Tibial nerve (tissue), 4 donors: ENCODE measurements around the gene S100A13. TPM values are rescaled to one million over a fixed set of nuclear protein-coding genes. Genes with fewer than 3 reads are reported as not detected.
"Not testable (repeated sequence)": the region's sequence is repeated elsewhere in the genome, so short reads cannot be mapped to it uniquely, and the experiment has no call there.

Experiments
- DNase-seq, 2 donors: peaks; one replicate each; pipeline ENCODE4 v3.0.0-alpha.2; 2019; ENCODE audit warnings: low spot score in 2 of 2
- H3K27ac ChIP-seq, 4 donors: fragments of 200-600 bp; sonication (generic) in 3 of 4; one replicate each; pipeline ENCODE4 v1.5.1; 2017 to 2019; ENCODE audit warnings: mild to moderate bottlenecking in 1 of 4
- H3K27me3 ChIP-seq, 2 donors: fragments of 200-600 bp; sonication (generic) in 1 of 2; one replicate each; pipeline versions ENCODE4 v1.5.1 to v1.6.0; 2017 to 2019
- H3K36me3 ChIP-seq, 3 donors: fragments of 200-600 bp; sonication (generic); one replicate each; pipeline ENCODE4 v1.5.1; 2018 to 2019
- H3K4me1 ChIP-seq, 4 donors: fragments of 200-600 bp; sonication (generic) in 3 of 4; one replicate each; pipeline ENCODE4 v1.5.1; 2017 to 2019
- H3K4me3 ChIP-seq, 4 donors: fragments of 200-600 bp; sonication (generic) in 3 of 4; one replicate each; pipeline ENCODE4 v1.5.1; 2017 to 2019; ENCODE audit warnings: mild to moderate bottlenecking in 1 of 4, moderate library complexity in 1 of 4
- H3K9me3 ChIP-seq, 4 donors: fragments of 200-600 bp; sonication (generic) in 3 of 4; one replicate each; pipeline ENCODE4 v1.5.1; 2017 to 2019
- EP300 ChIP-seq, 2 donors: sonication (generic); formaldehyde crosslinking; IDR thresholded peaks; one replicate each; pipeline ENCODE4 v1.6.1; 2017; ENCODE audit warnings: antibody characterized with exemption in 2 of 2, mild to moderate bottlenecking in 1 of 2
- POLR2A ChIP-seq, 2 donors: fragments of 450-650 bp; IDR thresholded peaks; one replicate each; pipeline ENCODE4 v1.6.1; 2017; ENCODE audit warnings: antibody characterized with exemption in 2 of 2, mild to moderate bottlenecking in 2 of 2, moderate library complexity in 2 of 2
- WGBS, 2 donors: methylation state at CpG; one replicate each; pipeline ENCODE4 v1.1.5; 2018; 5-methylcytosine and 5-hydroxymethylcytosine counted together
- total RNA-seq, 4 donors: library from RNA; depleted of rRNA; stranded (reverse); fragments of >200 nt; gene quantifications; one replicate each; pipeline ENCODE4 v1.1.0, GENCODE V29; 2016
- TF ChIP-seq, protein P1 (sequence below), 5 experiments: fragments of 200-600 bp in 3 of 5; fragments of 450-650 bp in 2 of 5; sonication (generic) in 3 of 5; IDR thresholded peaks; one replicate each; pipeline ENCODE4 v1.5.1; 2016 to 2019; ENCODE audit warnings: antibody characterized with exemption in 5 of 5, mild to moderate bottlenecking in 3 of 5, moderate library complexity in 2 of 5

Gene S100A13
- total RNA-seq, 4 donors from 2014 or later, result 74.4 to 151 (median 121) TPM

GRCh38 chr1:153670257-153670858 lies 43.1 kb upstream of the S100A13 start:
- H3K27me3 ChIP-seq, result no peaks in the 10 kb centered on the region
- no peak for DNase-seq
- peak overlapping the region; percentile 46 to 92 (median 79) for H3K4me3 ChIP-seq
- TF ChIP-seq EP300 (IDR thresholded peaks at IDR 0.05), result no peak
- TF ChIP-seq, protein P1, sequence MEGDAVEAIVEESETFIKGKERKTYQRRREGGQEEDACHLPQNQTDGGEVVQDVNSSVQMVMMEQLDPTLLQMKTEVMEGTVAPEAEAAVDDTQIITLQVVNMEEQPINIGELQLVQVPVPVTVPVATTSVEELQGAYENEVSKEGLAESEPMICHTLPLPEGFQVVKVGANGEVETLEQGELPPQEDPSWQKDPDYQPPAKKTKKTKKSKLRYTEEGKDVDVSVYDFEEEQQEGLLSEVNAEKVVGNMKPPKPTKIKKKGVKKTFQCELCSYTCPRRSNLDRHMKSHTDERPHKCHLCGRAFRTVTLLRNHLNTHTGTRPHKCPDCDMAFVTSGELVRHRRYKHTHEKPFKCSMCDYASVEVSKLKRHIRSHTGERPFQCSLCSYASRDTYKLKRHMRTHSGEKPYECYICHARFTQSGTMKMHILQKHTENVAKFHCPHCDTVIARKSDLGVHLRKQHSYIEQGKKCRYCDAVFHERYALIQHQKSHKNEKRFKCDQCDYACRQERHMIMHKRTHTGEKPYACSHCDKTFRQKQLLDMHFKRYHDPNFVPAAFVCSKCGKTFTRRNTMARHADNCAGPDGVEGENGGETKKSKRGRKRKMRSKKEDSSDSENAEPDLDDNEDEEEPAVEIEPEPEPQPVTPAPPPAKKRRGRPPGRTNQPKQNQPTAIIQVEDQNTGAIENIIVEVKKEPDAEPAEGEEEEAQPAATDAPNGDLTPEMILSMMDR (IDR thresholded peaks at IDR 0.05), result no peak
- no peak for TF ChIP-seq POLR2A (IDR thresholded peaks at IDR 0.05)
- peaks cover 2 to 40% (median 24%) of the 10 kb centered on the region in 3 donors for H3K36me3 ChIP-seq
- H3K4me1 ChIP-seq, result peaks cover 0 to 25% (median 9%) of the 10 kb centered on the region in 4 donors
- no peaks in the 10 kb centered on the region for H3K9me3 ChIP-seq
- 1 to 2% methylated on average over 22 of the region's 22 CpGs for whole genome bisulfite sequencing, 2 donors
- peak overlapping the region; percentile 73 to 92 (median 86) for H3K27ac ChIP-seq

GRCh38 chr1:153669606-153670005 lies 42.3 kb upstream of the S100A13 start:
- peaks cover 2 to 48% (median 32%) of the 10 kb centered on the region in 3 donors for H3K36me3 ChIP-seq
- 78 to 79% methylated on average over 6 of the region's 6 CpGs for WGBS, 2 donors
- no peaks in the 10 kb centered on the region for H3K27me3 ChIP-seq
- no peak for DNase-seq
- TF ChIP-seq, protein P1 (IDR thresholded peaks at IDR 0.05), result no peak
- TF ChIP-seq EP300 (IDR thresholded peaks at IDR 0.05), result no peak
- TF ChIP-seq POLR2A (IDR thresholded peaks at IDR 0.05), result no peak
- no peaks in the 10 kb centered on the region for H3K9me3 ChIP-seq
- H3K4me3 ChIP-seq, result peak overlapping the region in 3 of 4 donors; percentile 46 to 92 (median 78)
- H3K4me1 ChIP-seq, result peaks cover 0 to 25% (median 9%) of the 10 kb centered on the region in 4 donors
- H3K27ac ChIP-seq, result peak overlapping the region in 2 of 4 donors; percentile 87 to 92

DNA sequence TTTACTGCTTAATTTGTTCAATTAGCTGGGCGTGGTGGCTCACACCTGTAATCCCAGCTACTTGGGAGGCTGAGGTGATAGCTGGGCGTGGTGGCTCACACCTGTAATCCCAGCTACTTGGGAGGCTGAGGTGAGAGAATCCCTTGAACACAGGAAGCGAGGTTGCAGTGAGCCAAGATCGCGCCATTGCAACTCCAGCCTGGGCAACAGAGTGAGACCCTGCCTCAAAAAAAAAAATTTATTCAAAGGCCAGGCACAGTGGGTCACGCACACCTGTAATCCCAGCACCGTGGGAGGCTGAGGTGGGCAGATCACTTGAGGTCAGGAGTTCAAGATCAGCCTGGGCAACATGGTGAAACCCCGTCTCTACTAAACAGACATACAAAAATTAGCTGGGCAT lies 41.4 kb upstream of the S100A13 start:
- H3K4me3 ChIP-seq, H3K27me3 ChIP-seq, H3K27ac ChIP-seq, DNase-seq, H3K9me3 ChIP-seq: not testable (repeated sequence)
- Histone ChIP-seq H3K4me1 (peaks cover 0 to 25% (median 9%) of the 10 kb centered on the region in 4 donors), H3K36me3 (peaks cover 2 to 57% (median 37%) of the 10 kb centered on the region in 3 donors)
- 93 to 94% methylated on average over 8 of the region's 8 CpGs for WGBS, 2 donors

- H3K27ac ChIP-seq, result no peak overlapping the region
- H3K4me1 ChIP-seq, result peaks cover 0 to 25% (median 9%) of the 10 kb centered on the region in 4 donors
- TF ChIP-seq POLR2A (IDR thresholded peaks at IDR 0.05) (no peak), EP300 (IDR thresholded peaks at IDR 0.05) (no peak)
- TF ChIP-seq, protein P1 (IDR thresholded peaks at IDR 0.05), result no peak
- no peak for DNase-seq
- H3K36me3 ChIP-seq, result peaks cover 2 to 69% (median 37%) of the 10 kb centered on the region in 3 donors
- no peak overlapping the region for H3K4me3 ChIP-seq
- WGBS, 2 donors, result 83 to 91% methylated on average over 4 of the region's 4 CpGs
- no peaks in the 10 kb centered on the region for H3K9me3 ChIP-seq
- no peaks in the 10 kb centered on the region for H3K27me3 ChIP-seq
These were observed 40.1 kb upstream of the S100A13 start for GRCh38 chr1:153667439-153667838.

GRCh38 chr1:153663211-153663610 lies 35.9 kb upstream of the S100A13 start:
- no peak overlapping the region for H3K27ac ChIP-seq
- no peak overlapping the region for H3K4me3 ChIP-seq
- WGBS, 2 donors, result 87% methylated on average over 5 of the region's 5 CpGs
- H3K9me3 ChIP-seq, result no peaks in the 10 kb centered on the region
- H3K27me3 ChIP-seq, result no peaks in the 10 kb centered on the region
- no peak for TF ChIP-seq POLR2A (IDR thresholded peaks at IDR 0.05)
- TF ChIP-seq EP300 (IDR thresholded peaks at IDR 0.05), result no peak
- TF ChIP-seq, protein P1 (IDR thresholded peaks at IDR 0.05), result no peak
- peaks cover 2 to 81% (median 43%) of the 10 kb centered on the region in 3 donors for H3K36me3 ChIP-seq
- peaks cover 0 to 13% (median 4%) of the 10 kb centered on the region in 4 donors for H3K4me1 ChIP-seq
- DNase-seq, result no peak
